HepG2 (cell line): ENCODE data around the gene PHTF2. TPM values are rescaled to one million over a fixed set of nuclear protein-coding genes. Genes with fewer than 3 reads are reported as not detected.

Experiments used
- ATAC-seq: fragments of 200-7000 bp; cut with Tn5 transposase; 3 replicates; pipeline ENCODE4 v1.9.1; 2020; ENCODE audit warnings: mild to moderate bottlenecking, moderate library complexity
- BruUV-seq: library from RNA; stranded (reverse); fragments of 400-500 nt; replicated peaks from 2 replicates; lab custom pipeline; 2021; lab: Mats Ljungman, UMichigan
- CTCF ChIA-PET: fragments of 300-600 bp; formaldehyde crosslinking; extraction: SDS; loops from one replicate; lab custom pipeline; 2021; ENCODE audit warnings: low total read pairs, inconsistent platforms, low intra/inter-chr PET ratio; lab: Yijun Ruan, JAX
- POLR2A ChIA-PET: fragments of 350-600 bp; sonication (Branson Sonifier 250); formaldehyde crosslinking; loops from one replicate; lab custom pipeline; 2020; ENCODE audit warnings: antibody characterized with exemption, inconsistent platforms; lab: Yijun Ruan, JAX
- DNase-seq: peaks from one replicate; pipeline ENCODE4 v3.0.0-alpha.2; 2015; ENCODE audit warnings: low spot score
- FAIRE-seq: peaks from 3 replicates; lab custom pipeline; 2011; peaks lifted over from hg19 to GRCh38; lab: Jason Lieb, UNC
- H2AFZ ChIP-seq: one replicate; pipeline ENCODE4 v1.6.1; 2011; ENCODE audit warnings: low read length, inconsistent platforms
- H3K27ac ChIP-seq: fragments of 300-600 bp; 3 replicates; pipeline ENCODE4 v1.8.0; 2011; ENCODE audit warnings: mixed run types, mild to moderate bottlenecking, mixed read lengths, low read length, inconsistent platforms; ENCODE audit not compliant: insufficient read depth; ENCODE audit errors: extremely low read length
- H3K27me3 ChIP-seq, 2 experiments: fragments of 200-600 bp in 1 of 2; 2 replicates in 1 of 2; 3 replicates in 1 of 2; pipeline versions ENCODE4 v1.6.0 to v1.8.0; 2011; ENCODE audit warnings: low read length in 2 of 2, mild to moderate bottlenecking in 2 of 2, moderate library complexity in 2 of 2, inconsistent platforms in 1 of 2; ENCODE audit not compliant: insufficient read depth in 2 of 2, control insufficient read depth in 1 of 2
- H3K36me3 ChIP-seq, 2 experiments: fragments of 200-600 bp in 1 of 2; replicated peaks in 1 of 2; 2 replicates in 1 of 2; 3 replicates in 1 of 2; pipeline versions ENCODE4 v1.5.1 to v1.8.0; 2011; ENCODE audit warnings: low read length in 2 of 2, inconsistent platforms in 1 of 2; ENCODE audit not compliant: insufficient read depth in 2 of 2, control insufficient read depth in 1 of 2
- H3K4me1 ChIP-seq: 2 replicates; pipeline ENCODE4 v1.5.1; 2012; ENCODE audit warnings: low read length, inconsistent platforms; ENCODE audit not compliant: insufficient read depth
- H3K4me2 ChIP-seq: 2 replicates; pipeline ENCODE4 v1.6.0; 2011; ENCODE audit warnings: low read depth, low read length, inconsistent platforms
- H3K4me3 ChIP-seq, 3 experiments: fragments of 200-600 bp in 1 of 3; sonication (generic), shearing (Covaris generic) in 1 of 3; replicated peaks in 1 of 3; 2 replicates each; pipeline ENCODE4 v1.5.1; 2011 to 2016; ENCODE audit warnings: low read length in 3 of 3, inconsistent platforms in 2 of 3, low read depth in 2 of 3, mild to moderate bottlenecking in 2 of 3, control low read depth in 1 of 3, mixed read lengths in 1 of 3; ENCODE audit not compliant: insufficient read depth in 1 of 3
- H3K79me2 ChIP-seq: one replicate; pipeline ENCODE4 v1.6.1; 2011; ENCODE audit warnings: low read length, inconsistent platforms; ENCODE audit not compliant: insufficient read depth
- H3K9ac ChIP-seq: 2 replicates; pipeline ENCODE4 v1.6.0; 2011; ENCODE audit warnings: mild to moderate bottlenecking, low read depth, low read length, inconsistent platforms; ENCODE audit not compliant: insufficient read depth
- H3K9me3 ChIP-seq: 2 replicates; pipeline ENCODE4 v1.5.1; 2012; ENCODE audit warnings: mild to moderate bottlenecking, low read length
- H4K20me1 ChIP-seq: 2 replicates; pipeline ENCODE4 v1.6.0; 2011; ENCODE audit warnings: inconsistent platforms, mild to moderate bottlenecking, low read length, moderate library complexity; ENCODE audit not compliant: insufficient read depth
- MAFK ChIP-seq, 2 experiments: IDR thresholded peaks in 1 of 2; conservative IDR thresholded peaks in 1 of 2; 2 replicates each; pipeline ENCODE4 v1.6.1; 2011; ENCODE audit warnings: improper control_type of control experiment in 2 of 2, low read length in 2 of 2
- NFIB ChIP-seq: sonication (generic); formaldehyde crosslinking; IDR thresholded peaks from 2 replicates; pipeline ENCODE4 v1.9.0; 2021; ENCODE audit warnings: missing genetic modification reagents, mild to moderate bottlenecking, borderline replicate concordance
- NR2F1 ChIP-seq, 2 experiments: fragments of 450-650 bp in 1 of 2; formaldehyde crosslinking in 1 of 2; IDR thresholded peaks; 2 replicates each; pipeline versions ENCODE4 v1.5.0 to v1.6.1; 2016 to 2020; ENCODE audit warnings: mild to moderate bottlenecking in 1 of 2, missing compliant biosample characterization in 1 of 2, missing genetic modification reagents in 1 of 2, moderate library complexity in 1 of 2
- PHB2 ChIP-seq: fragments of 450-650 bp; IDR thresholded peaks from 2 replicates; pipeline ENCODE4 v1.6.1; 2018; ENCODE audit not compliant: partially characterized antibody
- PRPF4 ChIP-seq: fragments of 200-400 bp; formaldehyde crosslinking; IDR thresholded peaks from 2 replicates; pipeline ENCODE4 v1.6.1; 2016; ENCODE audit warnings: low read length, low read depth; ENCODE audit not compliant: poor library complexity, severe bottlenecking
- ZFP37 ChIP-seq: sonication (generic); formaldehyde crosslinking; IDR thresholded peaks from 2 replicates; pipeline ENCODE4 v1.4.0; 2020; ENCODE audit warnings: missing genetic modification reagents, borderline replicate concordance
- ZNF207 ChIP-seq: fragments of 450-650 bp; IDR thresholded peaks from 2 replicates; pipeline ENCODE4 v1.6.1; 2016; ENCODE audit warnings: antibody characterized with exemption, borderline replicate concordance
- ZNF263 ChIP-seq: sonication (generic); formaldehyde crosslinking; IDR thresholded peaks from 2 replicates; pipeline ENCODE4 v1.4.0; 2020; ENCODE audit warnings: missing genetic modification reagents
- ZNF510 ChIP-seq: sonication (generic); formaldehyde crosslinking; IDR thresholded peaks from 2 replicates; pipeline ENCODE4 v1.4.0; 2020; ENCODE audit warnings: low read depth, mild to moderate bottlenecking, missing genetic modification reagents
- WGBS: methylation state at CpG from one replicate; pipeline ENCODE4 v1.1.6; 2017; ENCODE audit warnings: low lambda C conversion rate; 5-methylcytosine and 5-hydroxymethylcytosine counted together
- in situ Hi-C: cut with HindIII; loops from 2 replicates; pipeline ENCODE4 v1.10.0; 2017; ENCODE audit warnings: low pct_unique_long_range_greater_than_20kb; ENCODE audit not compliant: extremely low pct_ligation_motif_present
- intact Hi-C: fragments of 100-400 bp; cut with micrococcal nuclease; formaldehyde crosslinking; loops from one replicate; pipeline ENCODE4 v1.10.0; 2022; ENCODE audit not compliant: unreplicated experiment
- polyA plus RNA-seq, 8 experiments: library from polyadenylated mRNA; depleted of rRNA in 3 of 8; stranded (reverse) in 7 of 8; unstranded in 1 of 8; fragments of >200 nt; fragmentation: Illumina TruSeq in 4 of 8; extraction: Trizol in 4 of 8; gene quantifications; 2 replicates each; pipeline versions ENCODE4 v1.2.1 to v1.2.3, GENCODE V29; 2011 to 2016; ENCODE audit warnings: low read depth in 4 of 8, missing spikeins in 1 of 8, mixed read lengths in 1 of 8; ENCODE audit not compliant: insufficient read depth in 1 of 8
- total RNA-seq, 5 experiments: library from RNA; depleted of rRNA; stranded (reverse); fragments of >200 nt; fragmentation: Illumina TruSeq; extraction: Trizol; gene quantifications; 2 replicates each; pipeline ENCODE4 v1.2.3, GENCODE V29; 2016; ENCODE audit warnings: low read depth in 1 of 5
- TF ChIP-seq, protein P1 (sequence below): sonication (generic); formaldehyde crosslinking; IDR thresholded peaks from 2 replicates; pipeline ENCODE4 v1.4.0; 2020; ENCODE audit warnings: low read depth, mild to moderate bottlenecking, missing genetic modification reagents

PHTF2 gene
- total and polyA plus RNA-seq, 2 of the 13 experiments (the other 11 are each of a cell fraction or from before 2014, with no cell fraction given) = 7.4 to 10.2 TPM

DNA sequence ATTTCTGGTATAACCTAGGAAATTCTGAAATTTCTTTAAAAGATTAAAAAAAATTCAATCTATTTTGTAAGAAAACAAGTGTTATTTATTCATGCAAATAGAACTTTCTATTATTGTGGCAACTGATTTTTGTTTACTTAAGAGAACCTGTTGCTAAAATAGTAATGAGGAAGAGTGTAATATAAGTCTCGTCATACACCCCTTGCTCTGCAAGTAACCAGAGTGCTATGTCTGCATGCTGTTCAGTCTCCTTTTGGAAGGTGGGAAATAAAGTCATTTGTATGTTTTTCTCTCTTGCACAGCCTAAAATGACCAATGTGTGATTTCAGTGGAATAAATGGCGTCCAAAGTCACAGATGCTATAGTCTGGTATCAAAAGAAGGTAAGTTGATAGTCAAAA, 41.3 kb downstream of the PHTF2 start:
- H3K79me2 ChIP-seq = no peaks in the 10 kb centered on the region
- no peak for DNase-seq
- H3K4me3 ChIP-seq = no peak overlapping the region
- H2AFZ ChIP-seq = no peak overlapping the region
- no peak overlapping the region for H3K27ac ChIP-seq
- CTCF ChIA-PET = no interaction called here
- intact Hi-C loops = no loop called here
- WGBS = 97% methylated on average over 2 of the region's 2 CpGs
- no peak for ATAC-seq
- no peaks in the 10 kb centered on the region for H3K27me3 ChIP-seq
- 0 out of 2 replicates have a peak, but pooled peaks cover 4% of the 10 kb centered on the region for H3K4me1 ChIP-seq
- no peak overlapping the region for H3K9ac ChIP-seq
- H3K4me2 ChIP-seq = no peak overlapping the region
- in situ Hi-C loops = no loop called here
- no peak for TF ChIP-seq NR2F1 (CRISPR knock-in tag; IDR thresholded peaks at IDR 0.05)
- no peak for TF ChIP-seq PHB2
- no peak for TF ChIP-seq ZNF263 (CRISPR knock-in tag)
- TF ChIP-seq ZNF207 = no peak
- no peak for TF ChIP-seq MAFK (conservative IDR thresholded peaks at IDR 0.05 in 1 of 2, IDR thresholded peaks at IDR 0.05 in 1 of 2; ENCODE audit: low read length in 2 of 2)
- no peak for TF ChIP-seq ZFP37 (CRISPR knock-in tag)
- TF ChIP-seq ZNF510 = no peak
- TF ChIP-seq, protein P1, sequence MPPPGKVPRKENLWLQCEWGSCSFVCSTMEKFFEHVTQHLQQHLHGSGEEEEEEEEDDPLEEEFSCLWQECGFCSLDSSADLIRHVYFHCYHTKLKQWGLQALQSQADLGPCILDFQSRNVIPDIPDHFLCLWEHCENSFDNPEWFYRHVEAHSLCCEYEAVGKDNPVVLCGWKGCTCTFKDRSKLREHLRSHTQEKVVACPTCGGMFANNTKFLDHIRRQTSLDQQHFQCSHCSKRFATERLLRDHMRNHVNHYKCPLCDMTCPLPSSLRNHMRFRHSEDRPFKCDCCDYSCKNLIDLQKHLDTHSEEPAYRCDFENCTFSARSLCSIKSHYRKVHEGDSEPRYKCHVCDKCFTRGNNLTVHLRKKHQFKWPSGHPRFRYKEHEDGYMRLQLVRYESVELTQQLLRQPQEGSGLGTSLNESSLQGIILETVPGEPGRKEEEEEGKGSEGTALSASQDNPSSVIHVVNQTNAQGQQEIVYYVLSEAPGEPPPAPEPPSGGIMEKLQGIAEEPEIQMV (CRISPR knock-in tag) = no peak
- TF ChIP-seq PRPF4 = no peak
- TF ChIP-seq NFIB (CRISPR knock-in tag) = no peak
- TF ChIP-seq, all 625 proteins: peak for 0
- Histone ChIP-seq H4K20me1 (no peaks in the 10 kb centered on the region), H3K36me3 (no peaks in the 10 kb centered on the region), H3K9me3 (no peaks in the 10 kb centered on the region)
- POLR2A ChIA-PET = no interaction called here
- FAIRE-seq = no peak
- no TSS peak for BruUV-seq
